A673 (cell line): ENCODE measurements around the gene SCARB1.

ENCODE experiments used
- EZH2 ChIP-seq: fragments of 200-600 bp; sonication (generic); IDR thresholded peaks from 2 replicates; pipeline ENCODE4 v1.6.1; 2017; ENCODE audit warnings: borderline replicate concordance, low read depth, mild to moderate bottlenecking, mixed read lengths, antibody characterized with exemption, low read length; ENCODE audit not compliant: poor library complexity, severe bottlenecking
- TF ChIP-seq, protein P1 (sequence below): fragments of 300-800, 200-600 bp; sonication (generic); conservative IDR thresholded peaks from 2 replicates; pipeline ENCODE4 v1.5.1; 2017; ENCODE audit warnings: low read depth, mild to moderate bottlenecking, antibody characterized with exemption, low read length, moderate library complexity, mixed read lengths

DNA sequence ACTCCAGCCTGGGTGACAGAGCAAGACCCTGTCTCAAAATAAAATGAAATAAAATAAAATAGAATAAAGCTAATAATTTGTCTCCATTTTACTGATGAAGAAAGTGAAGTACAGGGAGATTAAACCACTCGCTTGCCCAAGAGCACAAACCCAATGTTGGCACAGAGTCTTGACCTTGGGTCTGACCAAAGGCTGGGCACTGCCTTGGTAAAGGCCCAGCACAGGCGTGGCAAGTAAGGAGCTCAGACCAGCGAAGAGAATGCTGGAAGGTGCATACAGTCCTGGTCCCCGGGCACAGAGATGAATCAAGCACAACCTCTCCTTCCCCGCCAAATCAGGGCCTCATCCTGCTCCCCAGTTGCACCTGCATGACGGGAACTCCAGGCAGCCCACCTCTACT is 26.9 kb downstream of the SCARB1 start:
- TF ChIP-seq, protein P1, sequence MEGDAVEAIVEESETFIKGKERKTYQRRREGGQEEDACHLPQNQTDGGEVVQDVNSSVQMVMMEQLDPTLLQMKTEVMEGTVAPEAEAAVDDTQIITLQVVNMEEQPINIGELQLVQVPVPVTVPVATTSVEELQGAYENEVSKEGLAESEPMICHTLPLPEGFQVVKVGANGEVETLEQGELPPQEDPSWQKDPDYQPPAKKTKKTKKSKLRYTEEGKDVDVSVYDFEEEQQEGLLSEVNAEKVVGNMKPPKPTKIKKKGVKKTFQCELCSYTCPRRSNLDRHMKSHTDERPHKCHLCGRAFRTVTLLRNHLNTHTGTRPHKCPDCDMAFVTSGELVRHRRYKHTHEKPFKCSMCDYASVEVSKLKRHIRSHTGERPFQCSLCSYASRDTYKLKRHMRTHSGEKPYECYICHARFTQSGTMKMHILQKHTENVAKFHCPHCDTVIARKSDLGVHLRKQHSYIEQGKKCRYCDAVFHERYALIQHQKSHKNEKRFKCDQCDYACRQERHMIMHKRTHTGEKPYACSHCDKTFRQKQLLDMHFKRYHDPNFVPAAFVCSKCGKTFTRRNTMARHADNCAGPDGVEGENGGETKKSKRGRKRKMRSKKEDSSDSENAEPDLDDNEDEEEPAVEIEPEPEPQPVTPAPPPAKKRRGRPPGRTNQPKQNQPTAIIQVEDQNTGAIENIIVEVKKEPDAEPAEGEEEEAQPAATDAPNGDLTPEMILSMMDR = no peak
- TF ChIP-seq EZH2 = no peak
